SU-DHL-6 (cell line): Measurements from ENCODE around the gene BAHCC1.

ENCODE experiments used
- CTCF ChIP-seq: fragments of 200-600 bp; sonication (generic); IDR thresholded peaks from one replicate; pipeline ENCODE4 v1.5.1; 2017; ENCODE audit warnings: antibody characterized with exemption, mild to moderate bottlenecking, low read length, moderate library complexity; ENCODE audit not compliant: insufficient read depth, poor library complexity, severe bottlenecking
- EZH2phosphoT487 ChIP-seq: fragments of 200-600 bp; sonication (generic), shearing (Covaris generic); conservative IDR thresholded peaks from 2 replicates; pipeline ENCODE4 v1.6.1; 2018; ENCODE audit warnings: mild to moderate bottlenecking, antibody characterized with exemption, low read length, moderate library complexity, mixed read lengths

GRCh38 chr17:81431545-81432482, 36.6 kb downstream of the BAHCC1 start:
- TF ChIP-seq CTCF (no peak), EZH2phosphoT487 (no peak)
